Keratinocyte (primary cell): ENCODE data around the gene ZNF691. TPM values are rescaled to one million over a fixed set of nuclear protein-coding genes. Genes with fewer than 3 reads are reported as not detected.

Experiments used
- DNase-seq: peaks from one replicate; pipeline ENCODE4 v3.0.0-alpha.2; 2011; ENCODE audit warnings: low read depth, missing footprints, low spot score
- FAIRE-seq: peaks from 2 replicates; lab custom pipeline; 2011; peaks lifted over from hg19 to GRCh38; lab: Jason Lieb, UNC
- H2AFZ ChIP-seq: 2 replicates; pipeline ENCODE4 v1.6.0; 2012; ENCODE audit warnings: low read length, control low read depth, inconsistent platforms; ENCODE audit not compliant: control insufficient read depth
- H3K27ac ChIP-seq: 2 replicates; pipeline ENCODE4 v1.5.1; 2011; ENCODE audit warnings: low read length; ENCODE audit not compliant: control insufficient read depth, insufficient read depth
- H3K27me3 ChIP-seq: 3 replicates; pipeline ENCODE4 v1.6.0; 2011; ENCODE audit warnings: low read length; ENCODE audit not compliant: control insufficient read depth, insufficient read depth; ENCODE audit errors: extremely low read depth
- H3K36me3 ChIP-seq, 2 experiments: 2 replicates in 1 of 2; 3 replicates in 1 of 2; pipeline ENCODE4 v1.5.1; 2011; ENCODE audit warnings: low read length in 2 of 2, mild to moderate bottlenecking in 1 of 2; ENCODE audit not compliant: control insufficient read depth in 2 of 2, insufficient read depth in 2 of 2; ENCODE audit errors: extremely low read depth in 1 of 2
- H3K4me1 ChIP-seq: 3 replicates; pipeline ENCODE4 v1.5.1; 2011; ENCODE audit warnings: low read length; ENCODE audit not compliant: control insufficient read depth, insufficient read depth; ENCODE audit errors: extremely low read depth
- H3K4me2 ChIP-seq: 3 replicates; pipeline ENCODE4 v1.6.0; 2011; ENCODE audit warnings: low read depth, low read length; ENCODE audit not compliant: control insufficient read depth, insufficient read depth; ENCODE audit errors: extremely low read depth
- H3K4me3 ChIP-seq, 3 experiments: fragments of 200-600 bp in 1 of 3; sonication (generic) in 1 of 3; 2 replicates in 2 of 3; 3 replicates in 1 of 3; pipeline ENCODE4 v1.5.1; 2011 to 2016; ENCODE audit warnings: low read length in 3 of 3, mild to moderate bottlenecking in 3 of 3, control low read depth in 2 of 3, inconsistent platforms in 1 of 3, low read depth in 1 of 3, mixed read lengths in 1 of 3, mixed run types in 1 of 3, moderate library complexity in 1 of 3; ENCODE audit not compliant: control insufficient read depth in 2 of 3, insufficient read depth in 2 of 3; ENCODE audit errors: extremely low read depth in 1 of 3
- H3K79me2 ChIP-seq: 2 replicates; pipeline ENCODE4 v1.6.0; 2012; ENCODE audit warnings: low read length; ENCODE audit not compliant: control insufficient read depth, insufficient read depth
- H3K9ac ChIP-seq: 3 replicates; pipeline ENCODE4 v1.6.0; 2011; ENCODE audit warnings: low read length; ENCODE audit not compliant: control insufficient read depth, insufficient read depth; ENCODE audit errors: extremely low read depth
- H3K9me1 ChIP-seq: 3 replicates; pipeline ENCODE4 v1.6.0; 2011; ENCODE audit warnings: low read length; ENCODE audit not compliant: control insufficient read depth, insufficient read depth; ENCODE audit errors: extremely low read depth
- H3K9me3 ChIP-seq: 2 replicates; pipeline ENCODE4 v1.5.1; 2012; ENCODE audit warnings: low read depth, low read length; ENCODE audit not compliant: control insufficient read depth
- H4K20me1 ChIP-seq: 3 replicates; pipeline ENCODE4 v1.6.0; 2011; ENCODE audit warnings: low read length; ENCODE audit not compliant: control insufficient read depth, insufficient read depth; ENCODE audit errors: extremely low read depth
- CTCF ChIP-seq, 3 experiments: IDR thresholded peaks in 1 of 3; conservative IDR thresholded peaks in 1 of 3; optimal IDR thresholded peaks in 1 of 3; 2 replicates in 2 of 3; 3 replicates in 1 of 3; pipeline versions ENCODE3 to v1.5.1; 2011; ENCODE audit warnings: low read length in 3 of 3, mild to moderate bottlenecking in 3 of 3, moderate library complexity in 2 of 3, control low read depth in 1 of 3, inconsistent platforms in 1 of 3; ENCODE audit not compliant: insufficient read depth in 2 of 3; ENCODE audit errors: extremely low read depth in 1 of 3
- EZH2 ChIP-seq: IDR thresholded peaks from one replicate; pipeline ENCODE4 v1.6.1; 2012; ENCODE audit warnings: inconsistent platforms, mild to moderate bottlenecking, low read length, moderate library complexity
- dilution Hi-C: fragments of 300-500 bp; cut with MboI; formaldehyde crosslinking; loops from one replicate; pipeline ENCODE4 v1.7.0; 2020; ENCODE audit warnings: low sequenced_read_pairs; ENCODE audit not compliant: extremely low pct_ligation_motif_present
- polyA plus RNA-seq, 5 experiments: library from polyadenylated mRNA; depleted of rRNA in 3 of 5; stranded (reverse) in 3 of 5; stranded (forward) in 1 of 5; unstranded in 1 of 5; fragments of >200 nt; gene quantifications; 1 replicate in 1 of 5; 2 replicates in 3 of 5; 3 replicates in 1 of 5; pipeline versions ENCODE4 v1.2.1 to v1.2.3, GENCODE V29; 2011 to 2012; ENCODE audit warnings: missing spikeins in 2 of 5, low read depth in 1 of 5, low replicate concordance in 1 of 5

Gene ZNF691
- polyA plus RNA-seq, 1 donor (not counting 4 experiments of a cell fraction or from before 2014, with no cell fraction given): 3.8 TPM

- no peak overlapping the region for H2AFZ ChIP-seq
- H4K20me1 ChIP-seq: no peaks in the 10 kb centered on the region
- no peak overlapping the region for H3K4me2 ChIP-seq
- H3K9me1 ChIP-seq: no peaks in the 10 kb centered on the region
- no peaks in the 10 kb centered on the region for H3K4me1 ChIP-seq
- H3K27ac ChIP-seq: no peak overlapping the region
- H3K4me3 ChIP-seq: no peak overlapping the region
- no peak for TF ChIP-seq EZH2
- TF ChIP-seq CTCF (optimal IDR thresholded peaks at IDR 0.05 in 1 of 3, IDR thresholded peaks at IDR 0.05 in 1 of 3, conservative IDR thresholded peaks at IDR 0.05 in 1 of 3; ENCODE audit: extremely low read depth in 1 of 3, insufficient read depth in 2 of 3, low read length in 3 of 3): no peak
- H3K9ac ChIP-seq: no peak overlapping the region
- dilution Hi-C loops: no loop called here
- H3K79me2 ChIP-seq: no peaks in the 10 kb centered on the region
- no peaks in the 10 kb centered on the region for H3K9me3 ChIP-seq
- FAIRE-seq: no peak
- no peaks in the 10 kb centered on the region for H3K27me3 ChIP-seq
- DNase-seq: no peak
- H3K36me3 ChIP-seq: no peaks in the 10 kb centered on the region
Measured at GRCh38 chr1:42797979-42798378, 48.4 kb upstream of the ZNF691 start.

DNA sequence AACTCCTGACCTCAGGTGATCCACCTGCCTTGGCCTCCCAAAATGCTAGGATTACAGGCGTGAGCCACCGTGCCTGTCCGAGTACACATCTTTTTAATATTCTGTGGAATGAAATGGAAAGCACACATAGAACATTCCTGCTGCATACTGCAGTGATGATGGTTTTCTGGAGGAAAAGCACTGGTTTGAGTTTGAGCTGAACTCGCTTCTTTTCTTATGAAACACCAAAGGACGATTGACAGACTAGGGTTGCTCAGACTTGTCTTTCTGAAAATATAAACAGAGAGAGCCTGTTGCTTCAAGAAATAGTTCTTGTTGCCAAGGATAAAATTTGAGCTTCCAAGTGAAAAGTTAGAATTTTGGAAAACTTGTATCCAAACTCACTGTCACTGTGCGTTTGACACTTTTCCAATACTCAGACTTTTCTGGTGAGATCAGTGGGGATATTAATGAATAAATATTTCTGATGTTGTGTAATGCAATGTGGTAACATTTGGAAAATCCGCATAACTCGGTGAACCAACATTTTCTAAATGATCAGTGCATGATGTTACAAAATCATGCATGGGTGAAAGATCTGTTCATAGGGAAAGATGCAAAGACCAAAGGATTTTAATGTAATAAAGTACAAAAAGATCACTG is 44.5 kb upstream of the ZNF691 start:
- Histone ChIP-seq H3K9ac (no peak overlapping the region), H3K4me1 (no peaks in the 10 kb centered on the region), H3K36me3 (no peaks in the 10 kb centered on the region), H3K27me3 (no peaks in the 10 kb centered on the region), H3K9me3 (no peaks in the 10 kb centered on the region), H3K79me2 (no peaks in the 10 kb centered on the region), H2AFZ (no peak overlapping the region), H3K4me3 (no peak overlapping the region), H3K27ac (no peak overlapping the region), H3K9me1 (no peaks in the 10 kb centered on the region), H4K20me1 (no peaks in the 10 kb centered on the region), H3K4me2 (no peak overlapping the region)
- TF ChIP-seq CTCF (optimal IDR thresholded peaks at IDR 0.05 in 1 of 3, IDR thresholded peaks at IDR 0.05 in 1 of 3, conservative IDR thresholded peaks at IDR 0.05 in 1 of 3; ENCODE audit: extremely low read depth in 1 of 3, insufficient read depth in 2 of 3, low read length in 3 of 3) (no peak), EZH2 (no peak)
- dilution Hi-C loops: no loop called here
- DNase-seq (no peak), FAIRE-seq (no peak)
